HCT116 (cell line): Measurements from ENCODE around the gene NFIB.

Source experiments
- EGR1 ChIP-seq: IDR thresholded peaks from 2 replicates; pipeline ENCODE4 v1.6.1; 2012; ENCODE audit warnings: low read depth
- ELF1 ChIP-seq: IDR thresholded peaks from 2 replicates; pipeline ENCODE4 v1.6.1; 2012; ENCODE audit warnings: low read depth, borderline replicate concordance
- FOSL1 ChIP-seq: IDR thresholded peaks from 2 replicates; pipeline ENCODE4 v1.6.1; 2012; ENCODE audit warnings: low read depth
- POLR2A ChIP-seq: IDR thresholded peaks from 2 replicates; pipeline ENCODE4 v1.7.0; 2011; ENCODE audit warnings: borderline replicate concordance; ENCODE audit not compliant: insufficient read depth, insufficient read length; ENCODE audit errors: extremely low read depth
- POLR2AphosphoS5 ChIP-seq: IDR thresholded peaks from 2 replicates; pipeline ENCODE4 v1.6.1; 2011; ENCODE audit warnings: mild to moderate bottlenecking, low read depth, low read length, moderate library complexity
- SP1 ChIP-seq: IDR thresholded peaks from 2 replicates; pipeline ENCODE4 v1.6.1; 2012; ENCODE audit warnings: low read depth
- YY1 ChIP-seq: IDR thresholded peaks from 2 replicates; pipeline ENCODE4 v1.6.1; 2011; ENCODE audit warnings: low read length, low read depth, moderate library complexity, mild to moderate bottlenecking; ENCODE audit not compliant: insufficient replicate concordance; ENCODE audit errors: extremely low read depth
- ZFX ChIP-seq: fragments of 450-650 bp; IDR thresholded peaks from 2 replicates; pipeline ENCODE4 v1.6.1; 2017
- TF ChIP-seq, protein P1 (sequence below), 3 experiments: fragments of 200-600 bp in 1 of 3; sonication (generic) in 1 of 3; IDR thresholded peaks in 2 of 3; conservative IDR thresholded peaks in 1 of 3; 2 replicates each; pipeline ENCODE4 v1.5.1; 2012 to 2017; ENCODE audit warnings: low read depth in 2 of 3, low read length in 2 of 3, antibody characterized with exemption in 1 of 3, borderline replicate concordance in 1 of 3, control low read depth in 1 of 3, mild to moderate bottlenecking in 1 of 3, mixed read lengths in 1 of 3, mixed run types in 1 of 3, moderate library complexity in 1 of 3; ENCODE audit not compliant: insufficient read depth in 1 of 3
- TF ChIP-seq, protein P2 (sequence below): IDR thresholded peaks from 2 replicates; pipeline ENCODE4 v1.6.1; 2012

DNA sequence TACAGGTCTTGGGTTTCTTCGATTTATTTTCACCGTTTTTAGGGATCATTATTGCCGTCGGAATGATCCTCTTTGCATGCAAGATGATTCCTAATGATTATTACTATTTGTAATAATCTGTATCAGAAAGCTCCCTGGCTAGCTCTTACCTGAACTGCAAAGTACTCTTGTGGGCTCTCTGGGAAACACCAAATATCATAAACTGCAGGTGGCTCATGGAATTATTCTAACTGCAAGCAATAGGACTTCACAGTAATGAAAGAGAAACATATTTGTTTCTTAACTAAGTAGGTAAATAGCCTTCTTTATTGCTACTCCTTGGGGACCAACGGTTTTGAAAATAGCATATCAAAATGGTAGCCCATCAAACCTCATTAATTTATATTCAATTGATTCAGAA is 219.4 kb downstream of the NFIB start:
- TF ChIP-seq, protein P1, sequence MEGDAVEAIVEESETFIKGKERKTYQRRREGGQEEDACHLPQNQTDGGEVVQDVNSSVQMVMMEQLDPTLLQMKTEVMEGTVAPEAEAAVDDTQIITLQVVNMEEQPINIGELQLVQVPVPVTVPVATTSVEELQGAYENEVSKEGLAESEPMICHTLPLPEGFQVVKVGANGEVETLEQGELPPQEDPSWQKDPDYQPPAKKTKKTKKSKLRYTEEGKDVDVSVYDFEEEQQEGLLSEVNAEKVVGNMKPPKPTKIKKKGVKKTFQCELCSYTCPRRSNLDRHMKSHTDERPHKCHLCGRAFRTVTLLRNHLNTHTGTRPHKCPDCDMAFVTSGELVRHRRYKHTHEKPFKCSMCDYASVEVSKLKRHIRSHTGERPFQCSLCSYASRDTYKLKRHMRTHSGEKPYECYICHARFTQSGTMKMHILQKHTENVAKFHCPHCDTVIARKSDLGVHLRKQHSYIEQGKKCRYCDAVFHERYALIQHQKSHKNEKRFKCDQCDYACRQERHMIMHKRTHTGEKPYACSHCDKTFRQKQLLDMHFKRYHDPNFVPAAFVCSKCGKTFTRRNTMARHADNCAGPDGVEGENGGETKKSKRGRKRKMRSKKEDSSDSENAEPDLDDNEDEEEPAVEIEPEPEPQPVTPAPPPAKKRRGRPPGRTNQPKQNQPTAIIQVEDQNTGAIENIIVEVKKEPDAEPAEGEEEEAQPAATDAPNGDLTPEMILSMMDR (IDR thresholded peaks at IDR 0.05 in 2 of 3, conservative IDR thresholded peaks at IDR 0.05 in 1 of 3; ENCODE audit: borderline replicate concordance in 1 of 3, insufficient read depth in 1 of 3, low read depth in 2 of 3, low read length in 2 of 3): no peak
- TF ChIP-seq ELF1 (no peak), SP1 (no peak), FOSL1 (no peak), YY1 (no peak), POLR2A (no peak), POLR2AphosphoS5 (no peak), ZFX (no peak), EGR1 (no peak)
- TF ChIP-seq, protein P2, sequence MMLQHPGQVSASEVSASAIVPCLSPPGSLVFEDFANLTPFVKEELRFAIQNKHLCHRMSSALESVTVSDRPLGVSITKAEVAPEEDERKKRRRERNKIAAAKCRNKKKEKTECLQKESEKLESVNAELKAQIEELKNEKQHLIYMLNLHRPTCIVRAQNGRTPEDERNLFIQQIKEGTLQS: no peak
